K562 (cell line): Measurements from ENCODE around the gene NFATC3. TPM values are rescaled to one million over a fixed set of nuclear protein-coding genes. Genes with fewer than 3 reads are reported as not detected.
"Not testable (repeated sequence)": the region's sequence is repeated elsewhere in the genome, so short reads cannot be mapped to it uniquely, and the experiment has no call there.

ENCODE experiments used
- ATAC-seq: fragments of 200-7000 bp; cut with Tn5 transposase; 3 replicates; pipeline ENCODE4 v1.9.1; 2020; ENCODE audit warnings: moderate library complexity
- BruUV-seq: library from RNA; stranded (reverse); fragments of 400-500 nt; replicated peaks from 2 replicates; lab custom pipeline; 2021; lab: Mats Ljungman, UMichigan
- CTCF ChIA-PET: fragments of 300-600 bp; formaldehyde crosslinking; extraction: SDS; loops from one replicate; lab custom pipeline; 2021; ENCODE audit warnings: low intra/inter-chr PET ratio; lab: Yijun Ruan, JAX
- POLR2A ChIA-PET: fragments of 300-600, 350-650 bp; sonication (Branson Sonifier 250); formaldehyde crosslinking; extraction: SDS; loops from one replicate; lab custom pipeline; 2021; ENCODE audit warnings: antibody characterized with exemption, inconsistent platforms; lab: Yijun Ruan, JAX
- DNase-seq, 4 experiments: peaks; one replicate each; pipeline versions ENCODE4 v3.0.0 to v3.0.0-alpha.2; 2011 to 2018; ENCODE audit warnings: low spot score in 3 of 4, mixed read lengths in 3 of 4; ENCODE audit errors: extremely low read depth in 1 of 4
- FAIRE-seq: peaks from 2 replicates; lab custom pipeline; 2011; peaks lifted over from hg19 to GRCh38; lab: Jason Lieb, UNC
- H2AFZ ChIP-seq: 2 replicates; pipeline ENCODE4 v1.6.0; 2011; ENCODE audit warnings: low read depth, low read length, control low read depth, inconsistent platforms
- H3K27ac ChIP-seq: fragments of 200-600 bp; 3 replicates; pipeline ENCODE4 v1.8.0; 2011; ENCODE audit warnings: low read depth, mild to moderate bottlenecking, control low read depth, inconsistent platforms, low read length, moderate library complexity, mixed read lengths; ENCODE audit errors: extremely low read depth
- H3K27me3 ChIP-seq, 2 experiments: fragments of 300-600 bp in 1 of 2; 2 replicates in 1 of 2; 3 replicates in 1 of 2; pipeline versions ENCODE4 v1.6.0 to v1.8.0; 2011; ENCODE audit warnings: inconsistent platforms in 2 of 2, low read length in 2 of 2, mild to moderate bottlenecking in 1 of 2, mixed read lengths in 1 of 2, moderate library complexity in 1 of 2; ENCODE audit not compliant: control insufficient read depth in 2 of 2, insufficient read depth in 2 of 2
- H3K36me3 ChIP-seq: fragments of 300-600 bp; 3 replicates; pipeline ENCODE4 v1.8.0; 2011; ENCODE audit warnings: mild to moderate bottlenecking, low read length, inconsistent platforms; ENCODE audit not compliant: control insufficient read depth, insufficient read depth
- H3K4me1 ChIP-seq, 2 experiments: fragments of 200-600 bp in 1 of 2; replicated peaks in 1 of 2; 2 replicates in 1 of 2; 3 replicates in 1 of 2; pipeline versions ENCODE4 v1.5.1 to v1.8.0; 2011; ENCODE audit warnings: inconsistent platforms in 2 of 2, low read length in 2 of 2, mild to moderate bottlenecking in 1 of 2, mixed read lengths in 1 of 2, moderate library complexity in 1 of 2; ENCODE audit not compliant: control insufficient read depth in 2 of 2, insufficient read depth in 2 of 2
- H3K4me2 ChIP-seq: 2 replicates; pipeline ENCODE4 v1.6.1; 2011; ENCODE audit warnings: low read length, control low read depth, inconsistent platforms, mixed read lengths; ENCODE audit not compliant: insufficient read depth
- H3K4me3 ChIP-seq: fragments of 200-600 bp; sonication (generic), shearing (Covaris generic); 2 replicates; pipeline ENCODE4 v1.5.1; 2016; ENCODE audit warnings: control low read depth, inconsistent platforms
- H3K79me2 ChIP-seq: fragments of 200-600 bp; 3 replicates; pipeline ENCODE4 v1.8.0; 2011; ENCODE audit warnings: low read length, inconsistent platforms; ENCODE audit not compliant: control insufficient read depth, insufficient read depth
- H3K9ac ChIP-seq, 2 experiments: 2 replicates each; pipeline versions ENCODE4 v1.6.0 to v1.6.1; 2011; ENCODE audit warnings: low read depth in 2 of 2, low read length in 2 of 2, control low read depth in 1 of 2, inconsistent platforms in 1 of 2, mild to moderate bottlenecking in 1 of 2, mixed read lengths in 1 of 2; ENCODE audit not compliant: insufficient read depth in 1 of 2
- H3K9me1 ChIP-seq: one replicate; pipeline ENCODE4 v1.6.0; 2011; ENCODE audit warnings: inconsistent platforms, mild to moderate bottlenecking, low read length, moderate library complexity; ENCODE audit not compliant: control insufficient read depth, insufficient read depth
- H3K9me3 ChIP-seq: replicated peaks from 2 replicates; pipeline ENCODE4 v1.5.1; 2011; ENCODE audit warnings: low read depth, low read length, inconsistent platforms; ENCODE audit not compliant: control insufficient read depth, insufficient read depth
- H4K20me1 ChIP-seq: replicated peaks from 2 replicates; pipeline ENCODE4 v1.6.1; 2011; ENCODE audit warnings: low read length, inconsistent platforms, mixed read lengths; ENCODE audit not compliant: control insufficient read depth, insufficient read depth
- EGR1 ChIP-seq: fragments of 450-650 bp; conservative IDR thresholded peaks from 2 replicates; pipeline ENCODE4 v1.6.1; 2017; ENCODE audit warnings: mild to moderate bottlenecking
- JUNB ChIP-seq: fragments of 450-650 bp; formaldehyde crosslinking; conservative IDR thresholded peaks from 2 replicates; pipeline ENCODE4 v1.4.0; 2020; ENCODE audit warnings: mild to moderate bottlenecking
- KDM1A ChIP-seq, 2 experiments: fragments of 450-650 bp; IDR thresholded peaks; 2 replicates each; pipeline ENCODE4 v1.6.1; 2016; ENCODE audit warnings: mild to moderate bottlenecking in 2 of 2
- MLLT1 ChIP-seq, 2 experiments: fragments of 450-650 bp; IDR thresholded peaks; 2 replicates each; pipeline ENCODE4 v1.6.1; 2016
- POLR2AphosphoS5 ChIP-seq: IDR thresholded peaks from 2 replicates; pipeline ENCODE4 v1.6.1; 2011; ENCODE audit warnings: mild to moderate bottlenecking, low read depth, low read length, moderate library complexity; ENCODE audit not compliant: control insufficient read depth, insufficient read depth
- VEZF1 ChIP-seq: fragments of 200-800 bp; sonication (Bioruptor generic); IDR thresholded peaks from 2 replicates; pipeline ENCODE4 v1.6.1; 2017; ENCODE audit warnings: missing genetic modification characterization, missing compliant biosample characterization
- ZNF282 ChIP-seq: sonication (generic); formaldehyde crosslinking; IDR thresholded peaks from 2 replicates; pipeline ENCODE4 v1.8.1; 2023; ENCODE audit warnings: missing genetic modification reagents
- ZNF436 ChIP-seq: fragments of 250-450, 450-650 bp; sonication (Bioruptor Pico); formaldehyde crosslinking; IDR thresholded peaks from 2 replicates; pipeline ENCODE4 v1.7.0; 2020; ENCODE audit warnings: mild to moderate bottlenecking
- WGBS: fragments of 100-300 bp; shearing (Covaris generic); methylation state at CpG from one replicate; pipeline ENCODE4 v1.1.6; 2016; ENCODE audit warnings: low coverage, mixed read lengths; ENCODE audit not compliant: insufficient coverage; ENCODE audit errors: missing lambda C conversion rate; 5-methylcytosine and 5-hydroxymethylcytosine counted together
- in situ Hi-C: fragments of 300-500 bp; cut with MboI; formaldehyde crosslinking; loops from 4 replicates; pipeline ENCODE4 v1.15.0; 2018; ENCODE audit warnings: inconsistent platforms, mixed read lengths
- intact Hi-C: fragments of 100-400 bp; cut with micrococcal nuclease; formaldehyde crosslinking; loops from 2 replicates; pipeline ENCODE4 v1.14.2; 2022
- polyA plus RNA-seq, 8 experiments: library from polyadenylated mRNA; depleted of rRNA in 4 of 8; stranded (reverse) in 5 of 8; unstranded in 3 of 8; fragments of >200 nt; fragmentation: Nextera tagmentation in 2 of 8; fragmentation: Illumina TruSeq in 1 of 8; extraction: Ambion mirVana in 2 of 8; extraction: Trizol in 1 of 8; gene quantifications; 2 replicates each; pipeline versions ENCODE4 v1.2.1 to v1.2.3, GENCODE V29; 2011 to 2014; ENCODE audit warnings: inconsistent platforms in 1 of 8, missing spikeins in 1 of 8
- total RNA-seq, 7 experiments: library from RNA; depleted of rRNA in 6 of 7; stranded (reverse); fragments of >200 nt in 6 of 7; fragmentation: Illumina TruSeq in 2 of 7; extraction: Trizol in 2 of 7; gene quantifications; 2 replicates each; pipeline versions ENCODE4 v1.2.1 to v1.2.3, GENCODE V29; 2011 to 2021; ENCODE audit warnings: low replicate concordance in 1 of 7
- TF ChIP-seq, protein P1 (sequence below): sonication (generic); formaldehyde crosslinking; IDR thresholded peaks from 2 replicates; pipeline ENCODE4 v1.8.0; 2022; ENCODE audit warnings: missing genetic modification reagents, mild to moderate bottlenecking, moderate library complexity, borderline replicate concordance
- TF ChIP-seq, protein P2 (sequence below): fragments of 450-650 bp; formaldehyde crosslinking; IDR thresholded peaks from 2 replicates; pipeline ENCODE4 v1.4.0; 2020; ENCODE audit warnings: mild to moderate bottlenecking

The NFATC3 gene
- total and polyA plus RNA-seq, 9 of the 15 experiments (the other 6 are each of a cell fraction or from before 2014, with no cell fraction given), result 15.7 to 98.4 (median 59.4) TPM

DNA sequence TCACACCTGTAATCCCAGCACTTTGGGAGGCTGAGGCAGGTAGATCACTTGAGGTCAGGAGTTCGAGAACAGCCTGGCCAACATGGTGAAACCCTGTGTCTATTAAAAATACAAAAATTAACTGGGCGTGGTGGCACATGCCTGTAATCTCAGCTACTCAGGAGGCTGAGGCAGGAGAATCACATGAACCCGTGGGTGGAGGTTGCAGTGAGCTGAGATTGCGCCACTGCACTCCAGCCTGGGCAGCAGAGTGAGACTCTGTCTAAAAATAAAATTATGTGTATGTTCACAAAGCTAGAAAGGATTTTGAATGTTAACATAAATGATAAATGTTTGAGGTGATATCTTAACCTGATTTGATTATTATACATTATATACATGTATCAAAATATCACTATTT is 47.8 kb downstream of the NFATC3 start:
- H3K27me3 ChIP-seq, H3K27ac ChIP-seq, intact Hi-C loops, CTCF ChIA-PET, H4K20me1 ChIP-seq, H3K9me1 ChIP-seq, DNase-seq, H3K4me3 ChIP-seq, ATAC-seq, H3K9me3 ChIP-seq, BruUV-seq, H3K4me2 ChIP-seq, H3K4me1 ChIP-seq, H3K9ac ChIP-seq, FAIRE-seq, in situ Hi-C loops, H2AFZ ChIP-seq: not testable (repeated sequence)
- WGBS, result 79% methylated on average over 3 of the region's 4 CpGs
- H3K79me2 ChIP-seq, result peaks cover 89% of the 10 kb centered on the region
- POLR2A ChIA-PET, result interaction anchor here (1.0 to 1.7 kb wide), 4 partner anchors 9 to 14 kb away, joined by 3 to 6 read pairs (median 4); no protein-coding TSS in a partner anchor
- TF ChIP-seq KDM1A (IDR thresholded peaks at IDR 0.05), result peak; percentile 76 to 77; a peak in 3 of 4 replicates
- peak; percentile 60; the same call in 1 of the 2 replicates for TF ChIP-seq EGR1
- TF ChIP-seq POLR2AphosphoS5, result 0 out of 2 replicates have a peak, but pooled peaks have one; percentile 2
- H3K36me3 ChIP-seq, result peaks cover 41% of the 10 kb centered on the region; the same call in 2 of the 3 replicates

DNA sequence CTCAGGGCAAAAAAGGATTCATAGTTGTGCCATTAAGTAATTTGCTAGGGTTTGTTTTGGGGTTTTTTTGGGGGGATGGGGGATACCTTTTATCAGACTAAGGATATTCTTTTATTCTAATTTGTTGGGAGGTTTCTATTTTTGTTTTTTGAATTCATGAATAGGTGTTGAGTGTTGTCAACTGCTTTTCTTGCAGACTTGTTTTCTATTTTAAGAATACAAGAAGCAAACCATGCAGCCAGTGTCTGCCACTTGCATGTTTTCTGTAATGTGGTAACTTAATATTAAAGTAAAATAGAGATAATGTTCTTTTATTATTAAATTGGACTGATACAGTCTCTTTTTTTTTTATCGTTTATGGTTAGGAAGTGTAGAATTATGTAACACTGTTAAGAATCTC is 49.5 kb downstream of the NFATC3 start:
- Histone ChIP-seq H3K9me1 (no peaks in the 10 kb centered on the region), H2AFZ (no peak overlapping the region), H3K27ac (no peak overlapping the region), H3K27me3 (no peaks in the 10 kb centered on the region), H3K4me1 (no peaks in the 10 kb centered on the region), H3K9ac (no peak overlapping the region), H3K36me3 (peaks cover 55% of the 10 kb centered on the region), H3K9me3 (no peaks in the 10 kb centered on the region), H3K79me2 (peaks cover 88% of the 10 kb centered on the region), H3K4me2 (no peak overlapping the region), H3K4me3 (no peak overlapping the region), H4K20me1 (no peaks in the 10 kb centered on the region)
- BruUV-seq, result no TSS peak
- DNase-seq, result no peak
- POLR2A ChIA-PET, result no interaction called here
- no peak for ATAC-seq
- intact Hi-C loops, result no loop called here
- CTCF ChIA-PET, result no interaction called here
- no peak for FAIRE-seq
- 78% methylated on average over 1 of the region's 1 CpG for WGBS
- in situ Hi-C loops, result no loop called here
- TF ChIP-seq, protein P1, sequence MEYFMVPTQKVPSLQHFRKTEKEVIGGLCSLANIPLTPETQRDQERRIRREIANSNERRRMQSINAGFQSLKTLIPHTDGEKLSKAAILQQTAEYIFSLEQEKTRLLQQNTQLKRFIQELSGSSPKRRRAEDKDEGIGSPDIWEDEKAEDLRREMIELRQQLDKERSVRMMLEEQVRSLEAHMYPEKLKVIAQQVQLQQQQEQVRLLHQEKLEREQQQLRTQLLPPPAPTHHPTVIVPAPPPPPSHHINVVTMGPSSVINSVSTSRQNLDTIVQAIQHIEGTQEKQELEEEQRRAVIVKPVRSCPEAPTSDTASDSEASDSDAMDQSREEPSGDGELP (CRISPR knock-in tag), result no peak
- TF ChIP-seq, protein P2, sequence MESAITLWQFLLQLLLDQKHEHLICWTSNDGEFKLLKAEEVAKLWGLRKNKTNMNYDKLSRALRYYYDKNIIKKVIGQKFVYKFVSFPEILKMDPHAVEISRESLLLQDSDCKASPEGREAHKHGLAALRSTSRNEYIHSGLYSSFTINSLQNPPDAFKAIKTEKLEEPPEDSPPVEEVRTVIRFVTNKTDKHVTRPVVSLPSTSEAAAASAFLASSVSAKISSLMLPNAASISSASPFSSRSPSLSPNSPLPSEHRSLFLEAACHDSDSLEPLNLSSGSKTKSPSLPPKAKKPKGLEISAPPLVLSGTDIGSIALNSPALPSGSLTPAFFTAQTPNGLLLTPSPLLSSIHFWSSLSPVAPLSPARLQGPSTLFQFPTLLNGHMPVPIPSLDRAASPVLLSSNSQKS (CRISPR knock-in tag), result no peak
- TF ChIP-seq ZNF436, result no peak
- TF ChIP-seq JUNB (CRISPR knock-in tag), result no peak
- TF ChIP-seq MLLT1 (IDR thresholded peaks at IDR 0.05), result no peak
- no peak for TF ChIP-seq ZNF282 (CRISPR knock-in tag)
- TF ChIP-seq VEZF1 (CRISPR knock-in tag), result no peak
